Mucosa of gallbladder (tissue), 1 donor: ENCODE results near the gene MARCHF11. TPM values are rescaled to one million over a fixed set of nuclear protein-coding genes. Genes with fewer than 3 reads are reported as not detected.

Experiments
- DNase-seq: peaks from one replicate; pipeline ENCODE4 v3.0.0-alpha.2; 2020; ENCODE audit warnings: low spot score
- total RNA-seq: library from RNA; stranded (reverse); gene quantifications from one replicate; pipeline ENCODE4 v1.2.1, GENCODE V29; 2021
- donor health status: DM: no; HTN: no; CAD: no.

Gene MARCHF11
- total RNA-seq, 1 donor from 2014 or later = not detected

DNA sequence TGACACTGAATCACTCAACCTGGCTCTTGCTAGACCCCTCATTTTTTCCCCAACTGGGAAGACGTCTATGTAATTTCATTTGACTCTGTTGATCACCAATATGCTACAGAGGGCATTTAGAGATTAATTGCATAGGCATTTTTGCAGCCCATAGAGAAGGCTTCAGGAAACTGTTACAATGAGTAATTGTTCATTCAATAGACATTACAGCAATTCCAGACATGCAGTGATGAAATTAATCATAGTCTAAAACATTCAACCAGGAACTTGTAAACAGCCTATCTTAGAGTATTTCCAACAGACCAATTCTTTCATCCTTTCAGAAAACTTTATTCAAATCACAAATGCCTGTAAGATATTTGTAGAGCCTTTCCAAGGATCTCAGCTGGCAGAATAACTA lies 122.3 kb downstream of the MARCHF11 start:
- DNase-seq = no peak

DNA sequence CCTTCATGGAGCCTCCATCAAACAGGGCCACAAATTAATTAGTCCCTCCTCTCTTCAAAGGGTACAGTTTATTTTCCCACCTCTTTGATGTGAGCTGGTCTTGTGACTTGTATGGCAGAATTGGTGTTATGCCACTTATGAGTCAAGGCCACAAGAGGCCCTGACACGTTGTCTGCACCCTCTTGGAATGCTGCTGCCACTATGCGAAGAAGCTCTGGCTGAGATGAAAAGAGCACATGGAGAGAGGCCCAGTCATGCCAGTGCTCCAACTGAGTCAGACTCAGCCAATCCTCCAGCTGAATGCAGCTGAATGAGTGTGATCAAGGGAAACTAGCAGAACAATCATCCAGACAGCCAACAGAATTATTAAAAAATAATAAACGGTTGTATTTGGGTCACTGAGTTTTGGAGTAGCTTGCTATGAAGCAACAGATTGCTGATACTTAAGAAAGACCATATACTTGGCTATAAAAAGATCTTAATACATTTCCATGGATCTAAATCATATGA lies 128.3 kb downstream of the MARCHF11 start:
- no peak for DNase-seq

DNA sequence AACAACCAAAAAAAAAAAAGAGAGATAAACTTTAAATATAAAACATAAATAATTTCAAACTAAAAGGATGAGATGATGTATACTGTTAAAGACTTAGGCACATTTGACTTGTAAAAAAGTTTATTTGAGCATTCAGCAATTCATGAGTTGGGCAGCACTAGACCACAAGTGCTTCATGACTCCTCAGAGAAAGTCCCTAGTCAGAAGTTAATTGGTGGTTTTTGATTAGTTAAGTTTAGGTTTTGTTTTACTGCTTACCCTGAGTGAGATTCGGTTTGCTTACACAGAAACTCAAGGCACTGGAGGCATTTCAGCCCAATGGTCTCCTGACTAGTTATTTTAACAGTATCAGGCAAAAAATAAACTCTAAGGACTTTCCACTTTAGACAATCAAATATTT lies 129.2 kb downstream of the MARCHF11 start:
- DNase-seq = no peak

DNA sequence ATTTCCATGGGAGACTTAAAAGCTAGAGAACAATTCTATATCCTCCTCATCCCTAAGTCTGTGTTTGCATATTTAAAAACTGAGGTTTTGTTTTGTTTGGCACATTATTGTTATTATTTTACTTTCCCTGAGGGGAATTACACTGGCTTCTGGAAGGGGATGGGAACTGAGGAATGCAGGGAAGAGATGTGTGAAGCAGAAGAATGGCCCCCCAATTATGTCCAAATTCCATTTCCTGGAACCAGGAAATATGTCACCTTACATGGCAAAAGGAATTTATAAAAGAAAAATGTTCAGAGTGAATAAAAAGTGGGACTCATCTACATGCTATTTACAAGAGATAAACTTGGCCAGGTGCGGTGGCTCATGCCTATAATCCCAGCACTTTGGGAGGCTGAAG lies 129.8 kb downstream of the MARCHF11 start:
- no peak for DNase-seq

DNA sequence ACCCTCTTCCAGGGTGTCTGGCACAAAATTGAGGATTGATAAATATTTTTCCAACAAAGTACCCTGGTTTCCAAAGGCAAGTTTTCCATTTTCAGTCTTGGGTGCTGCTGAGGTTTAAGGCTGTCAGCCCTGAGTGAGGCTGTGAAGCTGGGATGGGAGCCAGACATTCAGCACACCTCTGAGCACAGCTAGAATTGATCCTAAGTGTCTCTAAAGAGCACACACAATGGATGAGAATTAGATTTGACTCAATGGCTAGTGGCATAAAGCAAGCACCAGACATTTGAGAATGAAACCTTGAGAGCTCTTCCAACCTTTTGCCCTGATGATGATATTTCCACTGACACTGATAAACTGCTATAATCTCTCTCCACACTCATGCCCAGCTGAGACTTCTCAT lies 131.5 kb downstream of the MARCHF11 start:
- DNase-seq = no peak

DNA sequence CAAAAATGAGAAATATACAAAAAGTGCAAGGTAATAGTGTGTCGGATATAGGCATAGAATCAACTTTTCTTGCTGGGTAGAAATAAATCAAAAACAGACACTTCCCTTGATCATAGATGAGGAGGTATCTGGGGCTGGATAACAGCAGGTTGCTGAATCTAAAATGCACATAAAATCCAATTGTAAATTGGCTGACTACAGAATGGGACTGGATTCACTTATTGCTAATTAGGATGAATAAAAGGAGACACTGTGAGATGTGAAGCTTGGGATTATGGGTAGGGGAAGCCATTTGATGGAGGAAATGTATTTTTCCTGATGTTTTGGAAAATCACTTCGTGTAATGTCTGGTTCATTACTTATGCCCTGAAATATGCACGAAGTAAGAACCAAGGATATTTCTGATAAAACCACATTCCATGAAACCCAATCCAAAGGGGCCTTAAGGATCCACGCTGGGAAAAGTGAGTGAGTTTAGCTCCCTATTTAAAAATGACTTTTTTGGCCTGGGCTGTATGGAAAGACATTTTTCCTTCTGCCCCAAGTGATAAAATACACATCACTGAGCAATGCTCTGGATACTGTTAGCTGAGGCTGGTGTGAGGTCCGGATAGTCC lies 136.1 kb downstream of the MARCHF11 start:
- no peak for DNase-seq

DNA sequence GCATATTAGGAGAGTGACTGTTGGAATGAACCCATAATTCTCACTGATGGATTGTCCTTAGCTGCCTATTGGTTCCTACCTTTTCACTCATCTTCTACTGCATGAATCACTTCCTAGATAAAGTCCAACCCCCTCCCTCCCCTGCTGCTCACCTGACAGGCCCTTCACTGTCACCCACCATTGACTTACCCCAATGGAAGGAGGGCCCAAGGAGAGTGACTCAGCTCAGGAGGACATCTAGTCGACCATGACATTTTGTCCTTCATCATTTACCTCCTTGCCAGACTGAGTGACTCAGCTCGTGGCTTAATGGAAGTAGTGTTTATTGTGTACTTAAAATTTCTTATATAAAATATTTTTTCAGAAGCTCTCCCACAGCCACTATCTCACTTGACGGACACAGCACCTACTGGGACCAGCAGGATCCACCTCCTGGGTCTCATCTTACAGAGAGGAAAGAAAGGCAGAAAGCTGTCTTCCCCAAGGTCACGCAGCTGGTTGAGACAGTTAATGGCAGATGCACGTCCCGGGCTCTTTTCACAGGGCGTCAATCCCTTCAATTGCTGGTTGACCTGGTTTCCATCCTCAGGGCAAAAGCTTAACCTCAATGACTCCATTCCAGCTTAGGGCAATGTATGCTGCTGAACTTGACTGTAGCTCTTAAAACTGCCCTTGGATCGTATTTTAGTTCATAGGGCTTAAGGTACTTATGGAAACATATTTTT lies 142.3 kb downstream of the MARCHF11 start:
- no peak for DNase-seq

DNA sequence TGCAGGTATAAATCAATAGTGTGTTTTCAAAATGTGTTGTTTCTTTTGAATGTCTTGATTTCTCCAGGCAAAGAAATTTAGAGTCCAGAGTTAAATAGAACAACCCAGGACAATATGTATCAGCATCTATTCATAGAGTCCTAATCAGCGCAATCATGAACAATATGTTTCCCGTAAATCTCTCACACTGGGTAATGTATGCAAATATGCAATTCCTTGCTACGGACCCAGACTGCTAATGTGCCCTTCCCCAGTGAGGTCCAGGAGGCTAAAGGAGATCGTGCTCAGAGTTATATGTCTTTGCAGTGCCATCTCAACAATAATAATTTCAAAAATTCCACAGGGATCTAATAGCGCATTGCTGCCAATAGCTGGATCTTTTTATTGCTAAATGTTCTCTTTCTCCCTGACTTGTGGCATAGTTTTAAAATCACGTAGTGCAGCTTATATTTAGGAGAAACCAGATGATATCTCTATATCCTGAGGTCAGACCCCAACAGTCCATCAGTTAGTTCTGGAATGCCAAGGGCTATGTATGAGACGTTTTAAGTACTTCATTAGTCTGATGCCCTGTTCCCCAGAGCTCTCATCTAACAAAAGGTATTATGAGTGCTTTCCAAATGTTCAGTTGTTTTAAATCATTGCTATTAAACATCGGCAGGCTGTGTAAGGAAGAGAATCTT lies 145.1 kb downstream of the MARCHF11 start:
- no peak for DNase-seq

DNA sequence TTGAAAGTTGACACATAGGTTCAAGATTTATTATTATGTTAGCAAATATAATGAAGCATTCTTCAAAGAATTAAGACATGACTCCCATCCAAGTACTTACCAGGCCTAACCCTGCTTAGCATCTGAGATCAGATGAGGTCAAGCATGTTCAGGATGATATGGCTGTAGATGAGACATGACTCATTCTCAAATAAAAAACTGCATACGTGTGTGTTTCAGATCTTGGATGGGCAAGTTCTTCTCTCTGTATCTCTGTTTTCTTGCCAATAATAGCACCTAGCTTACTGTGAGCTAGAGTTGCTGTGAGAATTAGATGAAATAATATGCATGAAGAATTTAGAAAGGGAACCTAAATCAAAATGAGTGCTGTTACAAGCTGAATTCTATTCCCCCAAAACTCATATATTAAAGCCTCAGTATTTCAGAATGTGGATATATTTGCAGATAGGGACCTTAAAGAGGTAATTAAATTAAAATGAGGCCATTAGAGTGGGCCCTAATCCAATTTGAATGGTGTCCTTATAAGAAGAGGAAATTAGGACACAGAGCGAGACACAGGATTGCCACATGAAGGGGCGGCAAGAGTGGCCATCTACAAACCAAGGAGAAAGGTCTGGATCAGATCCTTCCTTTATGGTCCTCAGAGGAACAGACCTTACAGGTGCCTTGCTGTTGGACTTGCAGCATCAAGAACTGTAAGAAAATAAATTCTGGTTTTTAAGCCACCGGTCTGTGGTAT lies 146.2 kb downstream of the MARCHF11 start:
- no peak for DNase-seq

DNA sequence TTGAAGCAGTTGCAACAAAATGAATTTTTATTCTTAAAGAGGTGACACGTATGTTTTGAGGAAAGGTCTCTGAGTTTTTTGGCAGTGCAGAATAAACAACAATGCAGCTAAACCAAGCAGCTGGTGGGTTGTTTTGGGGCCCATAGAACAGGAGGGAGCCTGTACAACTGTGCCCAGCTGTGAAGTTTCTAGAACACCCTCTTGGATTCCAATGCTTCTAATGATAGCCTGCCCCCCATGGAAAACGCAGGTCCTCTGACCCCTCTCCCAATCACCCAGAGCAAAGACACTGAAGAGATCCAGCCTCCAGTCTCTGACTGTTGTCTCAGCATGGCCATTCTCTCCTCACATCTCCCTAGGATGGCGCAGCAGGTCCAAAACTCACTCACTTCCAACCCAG lies 150.9 kb downstream of the MARCHF11 start:
- DNase-seq = no peak

DNA sequence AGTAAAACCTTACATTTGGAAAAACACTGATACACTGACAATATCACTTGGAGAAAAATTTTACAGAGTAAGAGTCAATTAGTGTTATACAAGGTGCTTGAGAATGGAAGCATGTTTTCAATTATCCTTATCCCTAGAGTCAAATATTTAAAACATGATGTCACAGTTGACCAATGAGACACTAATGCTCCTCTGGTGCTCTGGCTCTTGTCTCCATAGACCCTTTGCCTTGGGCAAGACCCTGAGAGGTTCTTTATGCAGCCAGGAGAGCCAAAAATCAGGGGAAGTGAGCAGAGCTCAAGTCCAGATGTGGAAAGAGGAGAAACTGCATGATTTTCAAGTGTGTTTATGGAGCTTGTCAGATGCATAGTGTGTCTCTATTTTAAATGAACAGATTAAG lies 153.9 kb downstream of the MARCHF11 start:
- DNase-seq = no peak

DNA sequence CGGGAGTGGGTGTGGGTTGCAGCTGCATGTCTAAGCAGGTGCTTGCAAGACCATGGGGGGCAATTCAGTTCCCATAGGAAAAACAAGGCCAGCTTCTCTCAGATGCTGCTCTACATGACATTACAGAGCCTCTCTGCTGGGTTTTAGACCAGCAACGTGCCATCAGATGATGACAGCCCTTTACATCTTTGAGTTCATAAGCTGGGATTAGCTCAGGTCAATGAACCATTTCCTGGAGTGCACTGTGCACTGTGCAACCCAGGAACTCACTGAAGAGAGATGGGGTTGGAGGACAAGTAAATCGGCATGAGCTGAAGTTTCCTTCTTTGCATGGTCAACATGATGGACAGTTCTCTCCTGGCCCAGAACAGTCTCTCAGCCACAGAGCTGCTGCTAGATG lies 160.6 kb downstream of the MARCHF11 start:
- no peak for DNase-seq

DNA sequence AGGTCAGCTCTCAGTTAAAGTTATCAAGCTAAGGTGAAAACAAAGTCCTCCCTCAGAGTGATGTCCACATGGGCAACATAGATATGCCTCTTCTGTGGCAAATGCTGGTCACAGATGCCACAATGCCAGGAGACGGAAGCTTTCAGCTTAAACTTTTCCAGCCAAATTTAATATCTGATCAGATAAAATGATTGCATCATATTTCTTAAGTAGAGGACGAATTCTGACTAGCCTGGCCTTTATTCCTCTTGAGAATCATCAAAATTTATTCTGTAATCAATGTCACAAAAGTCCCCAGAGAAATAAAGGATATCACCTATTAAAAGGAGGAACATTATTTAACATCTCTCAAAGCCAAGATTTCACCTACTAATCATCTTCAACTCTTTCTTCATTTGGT lies 161.9 kb downstream of the MARCHF11 start:
- DNase-seq = no peak
